Endothelial cell of umbilical vein (primary cell): ENCODE measurements around the gene SH3TC1.

Source experiments
- CTCF ChIP-seq, 2 donors: IDR thresholded peaks; 1 replicate in 1 of 2; 2 replicates in 1 of 2; pipeline ENCODE4 v1.5.1; 2011; ENCODE audit warnings: low read length in 2 of 2, mild to moderate bottlenecking in 2 of 2, moderate library complexity in 2 of 2, control low read depth in 1 of 2, inconsistent platforms in 1 of 2, low read depth in 1 of 2; ENCODE audit not compliant: insufficient read depth in 1 of 2; ENCODE audit errors: extremely low read depth in 1 of 2
- EZH2 ChIP-seq: IDR thresholded peaks from 2 replicates; pipeline ENCODE4 v1.6.1; 2012; ENCODE audit warnings: borderline replicate concordance, low read depth, mild to moderate bottlenecking, moderate library complexity, low read length, inconsistent platforms; ENCODE audit not compliant: severe bottlenecking
- JUN ChIP-seq: IDR thresholded peaks from 2 replicates; pipeline ENCODE4 v1.6.1; 2011; ENCODE audit warnings: borderline replicate concordance, low read depth; ENCODE audit not compliant: insufficient read length, insufficient read depth
- MAX ChIP-seq: IDR thresholded peaks from 2 replicates; pipeline ENCODE4 v1.6.1; 2011; ENCODE audit not compliant: insufficient read depth, insufficient read length
- POLR2A ChIP-seq: IDR thresholded peaks from 2 replicates; pipeline ENCODE4 v1.6.1; 2012; ENCODE audit warnings: low read depth, mild to moderate bottlenecking, control low read depth, low read length
- POLR2AphosphoS5 ChIP-seq: IDR thresholded peaks from 2 replicates; pipeline ENCODE4 v1.6.1; 2012; ENCODE audit warnings: low read depth, mild to moderate bottlenecking, control low read depth, low read length, moderate library complexity; ENCODE audit not compliant: insufficient read depth

GRCh38 chr4:8185930-8186329 is 13.2 kb upstream of the SH3TC1 start:
- TF ChIP-seq CTCF (IDR thresholded peaks at IDR 0.05; ENCODE audit: extremely low read depth in 1 of 2, insufficient read depth in 1 of 2, low read depth in 1 of 2, low read length in 2 of 2) (no peak), POLR2A (no peak), EZH2 (no peak), MAX (no peak), JUN (no peak), POLR2AphosphoS5 (no peak)
